Panc1 (cell line): ENCODE results near the gene ZNF157. TPM values are rescaled to one million over a fixed set of nuclear protein-coding genes. Genes with fewer than 3 reads are reported as not detected.

ENCODE experiments used
- ATAC-seq: fragments of 200-7000 bp; cut with Tn5 transposase; 2 replicates; pipeline ENCODE4 v1.9.1; 2020; ENCODE audit warnings: mild to moderate bottlenecking, moderate library complexity
- BruUV-seq: library from RNA; stranded (reverse); fragments of 400-500 nt; replicated peaks from 2 replicates; lab custom pipeline; 2021; lab: Mats Ljungman, UMichigan
- CTCF ChIA-PET: fragments of 300-600 bp; sonication (Branson Sonifier 250); formaldehyde crosslinking; loops from one replicate; lab custom pipeline; 2022; ENCODE audit warnings: antibody characterized with exemption; lab: Charles Lee
- POLR2A ChIA-PET: fragments of 300-600 bp; sonication (Branson Sonifier 250); formaldehyde crosslinking; loops from one replicate; lab custom pipeline; 2022; ENCODE audit warnings: antibody characterized with exemption; lab: Charles Lee
- DNase-seq: peaks from one replicate; pipeline ENCODE4 v3.0.0-alpha.2; 2010; ENCODE audit warnings: low read depth, low spot score
- H3K27ac ChIP-seq: 2 replicates; pipeline ENCODE4 v1.5.1; 2011; ENCODE audit warnings: mild to moderate bottlenecking, low read length, inconsistent platforms
- H3K27me3 ChIP-seq: fragments of 200-500 bp; sonication (Bioruptor generic); 2 replicates; pipeline ENCODE4 v1.6.0; 2014; ENCODE audit warnings: low read length, inconsistent platforms; ENCODE audit not compliant: control insufficient read depth, insufficient read depth
- H3K36me3 ChIP-seq: fragments of 200-500 bp; sonication (Bioruptor generic); 2 replicates; pipeline ENCODE4 v1.5.1; 2014; ENCODE audit warnings: inconsistent platforms, mild to moderate bottlenecking, low read length, moderate library complexity; ENCODE audit not compliant: control insufficient read depth, insufficient read depth
- H3K4me1 ChIP-seq: 2 replicates; pipeline ENCODE4 v1.5.1; 2011; ENCODE audit warnings: inconsistent platforms, mild to moderate bottlenecking, low read length, moderate library complexity; ENCODE audit not compliant: control insufficient read depth, insufficient read depth
- H3K4me3 ChIP-seq, 2 experiments: 2 replicates each; pipeline ENCODE4 v1.5.1; 2011 to 2012; ENCODE audit warnings: low read depth in 2 of 2, low read length in 2 of 2, mild to moderate bottlenecking in 2 of 2, inconsistent platforms in 1 of 2, moderate library complexity in 1 of 2
- H3K9me3 ChIP-seq: fragments of 200-500 bp; sonication (Bioruptor generic); 2 replicates; pipeline ENCODE4 v1.5.1; 2014; ENCODE audit warnings: low read depth, mild to moderate bottlenecking, inconsistent platforms, low read length, moderate library complexity; ENCODE audit not compliant: control insufficient read depth, insufficient read depth
- POLR2AphosphoS5 ChIP-seq: IDR thresholded peaks from 2 replicates; pipeline ENCODE4 v1.6.1; 2012; ENCODE audit warnings: mild to moderate bottlenecking, low read depth, low read length, moderate library complexity
- SIN3A ChIP-seq: IDR thresholded peaks from 2 replicates; pipeline ENCODE4 v1.6.1; 2012; ENCODE audit warnings: low read depth, mild to moderate bottlenecking, low read length, moderate library complexity, borderline replicate concordance; ENCODE audit not compliant: insufficient read depth
- TCF7L2 ChIP-seq: IDR thresholded peaks from 2 replicates; pipeline ENCODE4 v1.6.1; 2011; ENCODE audit warnings: mild to moderate bottlenecking, low read depth, low read length, inconsistent platforms
- in situ Hi-C: cut with HindIII; loops from 2 replicates; pipeline ENCODE4 v1.10.0; 2016; ENCODE audit warnings: low sequenced_read_pairs, low pct_unique_long_range_greater_than_20kb
- intact Hi-C: fragments of 100-400 bp; cut with micrococcal nuclease; formaldehyde crosslinking; loops from one replicate; pipeline ENCODE4 v1.10.0; 2022; ENCODE audit not compliant: unreplicated experiment
- total RNA-seq: library from RNA; stranded (reverse); gene quantifications from one replicate; pipeline ENCODE4 v1.2.1, GENCODE V29; 2021; ENCODE audit not compliant: unreplicated experiment
- TF ChIP-seq, protein P1 (sequence below), 2 experiments: IDR thresholded peaks; 2 replicates each; pipeline ENCODE4 v1.6.1; 2011 to 2012; ENCODE audit warnings: low read depth in 2 of 2, control low read depth in 1 of 2, low read length in 1 of 2, mild to moderate bottlenecking in 1 of 2, moderate library complexity in 1 of 2; ENCODE audit not compliant: insufficient read depth in 1 of 2
- TF ChIP-seq, protein P2 (sequence below): fragments of 450-650 bp; IDR thresholded peaks from 2 replicates; pipeline ENCODE4 v1.5.1; 2017; ENCODE audit warnings: mild to moderate bottlenecking

Gene ZNF157
- total RNA-seq, 1 experiment from 2014 or later: not detected

DNA sequence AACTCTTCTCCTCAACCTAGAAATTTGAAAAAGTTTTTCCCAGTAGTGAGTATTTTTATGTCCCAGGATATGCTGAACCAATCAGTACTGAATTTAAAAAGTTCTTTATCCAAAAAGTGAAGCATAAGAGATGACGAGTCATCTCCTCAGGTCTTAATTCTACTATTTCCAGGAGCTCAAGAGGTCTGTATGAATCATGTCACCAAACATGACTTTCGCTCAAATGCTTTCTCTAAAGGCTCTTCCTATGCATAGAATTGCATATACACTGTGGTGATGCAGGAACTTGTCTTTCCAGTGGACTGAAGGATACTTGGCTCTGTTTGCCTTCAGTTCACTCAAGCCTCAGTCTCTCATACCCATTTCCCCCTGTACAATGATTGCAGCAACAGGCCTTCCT lies 76.6 kb downstream of the ZNF157 start:
- ATAC-seq (no peak), DNase-seq (no peak)
- ChIA-PET POLR2A (no interaction called here), CTCF (no interaction called here)
- no peak overlapping the region for H3K27ac ChIP-seq
- TF ChIP-seq TCF7L2: no peak
- TF ChIP-seq SIN3A: no peak
- TF ChIP-seq POLR2AphosphoS5: no peak
- TF ChIP-seq, protein P1, sequence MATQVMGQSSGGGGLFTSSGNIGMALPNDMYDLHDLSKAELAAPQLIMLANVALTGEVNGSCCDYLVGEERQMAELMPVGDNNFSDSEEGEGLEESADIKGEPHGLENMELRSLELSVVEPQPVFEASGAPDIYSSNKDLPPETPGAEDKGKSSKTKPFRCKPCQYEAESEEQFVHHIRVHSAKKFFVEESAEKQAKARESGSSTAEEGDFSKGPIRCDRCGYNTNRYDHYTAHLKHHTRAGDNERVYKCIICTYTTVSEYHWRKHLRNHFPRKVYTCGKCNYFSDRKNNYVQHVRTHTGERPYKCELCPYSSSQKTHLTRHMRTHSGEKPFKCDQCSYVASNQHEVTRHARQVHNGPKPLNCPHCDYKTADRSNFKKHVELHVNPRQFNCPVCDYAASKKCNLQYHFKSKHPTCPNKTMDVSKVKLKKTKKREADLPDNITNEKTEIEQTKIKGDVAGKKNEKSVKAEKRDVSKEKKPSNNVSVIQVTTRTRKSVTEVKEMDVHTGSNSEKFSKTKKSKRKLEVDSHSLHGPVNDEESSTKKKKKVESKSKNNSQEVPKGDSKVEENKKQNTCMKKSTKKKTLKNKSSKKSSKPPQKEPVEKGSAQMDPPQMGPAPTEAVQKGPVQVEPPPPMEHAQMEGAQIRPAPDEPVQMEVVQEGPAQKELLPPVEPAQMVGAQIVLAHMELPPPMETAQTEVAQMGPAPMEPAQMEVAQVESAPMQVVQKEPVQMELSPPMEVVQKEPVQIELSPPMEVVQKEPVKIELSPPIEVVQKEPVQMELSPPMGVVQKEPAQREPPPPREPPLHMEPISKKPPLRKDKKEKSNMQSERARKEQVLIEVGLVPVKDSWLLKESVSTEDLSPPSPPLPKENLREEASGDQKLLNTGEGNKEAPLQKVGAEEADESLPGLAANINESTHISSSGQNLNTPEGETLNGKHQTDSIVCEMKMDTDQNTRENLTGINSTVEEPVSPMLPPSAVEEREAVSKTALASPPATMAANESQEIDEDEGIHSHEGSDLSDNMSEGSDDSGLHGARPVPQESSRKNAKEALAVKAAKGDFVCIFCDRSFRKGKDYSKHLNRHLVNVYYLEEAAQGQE (IDR thresholded peaks at IDR 0.05; ENCODE audit: insufficient read depth in 1 of 2, low read depth in 2 of 2, low read length in 1 of 2): no peak
- TF ChIP-seq, protein P2, sequence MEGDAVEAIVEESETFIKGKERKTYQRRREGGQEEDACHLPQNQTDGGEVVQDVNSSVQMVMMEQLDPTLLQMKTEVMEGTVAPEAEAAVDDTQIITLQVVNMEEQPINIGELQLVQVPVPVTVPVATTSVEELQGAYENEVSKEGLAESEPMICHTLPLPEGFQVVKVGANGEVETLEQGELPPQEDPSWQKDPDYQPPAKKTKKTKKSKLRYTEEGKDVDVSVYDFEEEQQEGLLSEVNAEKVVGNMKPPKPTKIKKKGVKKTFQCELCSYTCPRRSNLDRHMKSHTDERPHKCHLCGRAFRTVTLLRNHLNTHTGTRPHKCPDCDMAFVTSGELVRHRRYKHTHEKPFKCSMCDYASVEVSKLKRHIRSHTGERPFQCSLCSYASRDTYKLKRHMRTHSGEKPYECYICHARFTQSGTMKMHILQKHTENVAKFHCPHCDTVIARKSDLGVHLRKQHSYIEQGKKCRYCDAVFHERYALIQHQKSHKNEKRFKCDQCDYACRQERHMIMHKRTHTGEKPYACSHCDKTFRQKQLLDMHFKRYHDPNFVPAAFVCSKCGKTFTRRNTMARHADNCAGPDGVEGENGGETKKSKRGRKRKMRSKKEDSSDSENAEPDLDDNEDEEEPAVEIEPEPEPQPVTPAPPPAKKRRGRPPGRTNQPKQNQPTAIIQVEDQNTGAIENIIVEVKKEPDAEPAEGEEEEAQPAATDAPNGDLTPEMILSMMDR: no peak
- peaks cover 38% of the 10 kb centered on the region for H3K9me3 ChIP-seq
- in situ Hi-C loops (no loop called here), intact Hi-C loops (no loop called here)
- H3K4me3 ChIP-seq: no peak overlapping the region
- no peaks in the 10 kb centered on the region for H3K4me1 ChIP-seq
- no TSS peak for BruUV-seq
- no peaks in the 10 kb centered on the region for H3K36me3 ChIP-seq
- no peaks in the 10 kb centered on the region for H3K27me3 ChIP-seq

DNA sequence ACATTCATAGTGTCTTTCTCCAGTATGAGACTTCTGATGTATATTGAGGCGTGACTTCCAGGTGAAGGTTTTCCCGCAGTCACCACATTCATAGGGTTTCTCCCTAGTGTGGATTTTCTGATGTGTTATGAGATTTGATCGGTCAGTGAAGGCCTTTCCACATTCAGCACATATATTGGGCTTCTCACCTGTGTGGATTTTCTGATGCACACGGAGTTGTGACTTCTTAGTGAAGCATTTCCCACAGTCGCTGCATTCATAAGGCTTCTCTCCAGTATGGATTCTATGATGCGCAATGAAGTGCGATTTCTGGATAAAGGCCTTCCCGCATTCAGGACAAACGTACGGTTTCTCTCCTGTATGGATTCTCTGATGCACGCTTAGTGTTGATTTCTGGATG lies 77.2 kb downstream of the ZNF157 start:
- Histone ChIP-seq H3K27me3 (no peaks in the 10 kb centered on the region), H3K9me3 (peaks cover 42% of the 10 kb centered on the region), H3K4me3 (no peak overlapping the region), H3K27ac (no peak overlapping the region), H3K36me3 (no peaks in the 10 kb centered on the region), H3K4me1 (no peaks in the 10 kb centered on the region)
- TF ChIP-seq, protein P1 (IDR thresholded peaks at IDR 0.05; ENCODE audit: insufficient read depth in 1 of 2, low read depth in 2 of 2, low read length in 1 of 2): no peak
- TF ChIP-seq SIN3A (no peak), POLR2AphosphoS5 (no peak), TCF7L2 (no peak)
- TF ChIP-seq, protein P2: no peak
- POLR2A ChIA-PET: no interaction called here
- intact Hi-C loops: no loop called here
- in situ Hi-C loops: no loop called here
- ATAC-seq: no peak
- no TSS peak for BruUV-seq
- CTCF ChIA-PET: no interaction called here
- no peak for DNase-seq
